ENCODE data around the gene BSN.
A peak's percentile ranks its signal among the peaks of the same experiment; 100 is the strongest.

BSN gene

GRCh38 chr3:49606427-49606826 lies 52.1 kb downstream of the BSN start:
- no peaks in the 10 kb centered on the region for H3K9me3 ChIP-seq (ENCODE audit: control insufficient read depth, low read length)
- no peaks in the 10 kb centered on the region for H3K36me3 ChIP-seq (ENCODE audit: control insufficient read depth, insufficient read depth, low read length, severe bottlenecking)
- no peak for DNase-seq (ENCODE audit: low read depth)
- no peak overlapping the region for H3K4me3 ChIP-seq (ENCODE audit: low read length)
- H3K9ac ChIP-seq (ENCODE audit: low read length): no peak overlapping the region
- H3K27me3 ChIP-seq (replicated peaks; ENCODE audit: control insufficient read depth, insufficient read depth, low read length): no peaks in the 10 kb centered on the region
- H3K4me1 ChIP-seq (ENCODE audit: control insufficient read depth, insufficient read depth, low read length): peaks cover 16% of the 10 kb centered on the region

- H3K9me3 ChIP-seq (ENCODE audit: control insufficient read depth, low read length): no peaks in the 10 kb centered on the region
- H3K27me3 ChIP-seq (replicated peaks; ENCODE audit: control insufficient read depth, insufficient read depth, low read length): no peaks in the 10 kb centered on the region
- DNase-seq (ENCODE audit: low read depth): no peak
Observed at GRCh38 chr3:49607105-49607591, 52.9 kb downstream of the BSN start.

GRCh38 chr3:49607796-49608195 lies 53.5 kb downstream of the BSN start:
- peaks cover 18% of the 10 kb centered on the region for H3K4me1 ChIP-seq (ENCODE audit: control insufficient read depth, insufficient read depth, low read length)
- DNase-seq (ENCODE audit: low read depth): no peak

More at GRCh38 chr3:49607105-49607591, 52.9 kb downstream of the BSN start:
- Histone ChIP-seq H3K4me3 (ENCODE audit: low read length) (no peak overlapping the region), H3K9ac (ENCODE audit: low read length) (no peak overlapping the region), H3K4me1 (ENCODE audit: control insufficient read depth, insufficient read depth, low read length) (peaks cover 18% of the 10 kb centered on the region), H3K36me3 (ENCODE audit: control insufficient read depth, insufficient read depth, low read length, severe bottlenecking) (no peaks in the 10 kb centered on the region)

GRCh38 chr3:49609314-49609713 lies 55.0 kb downstream of the BSN start:
- Histone ChIP-seq H3K36me3 (ENCODE audit: control insufficient read depth, insufficient read depth, low read length, severe bottlenecking) (no peaks in the 10 kb centered on the region), H3K9ac (ENCODE audit: low read length) (no peak overlapping the region), H3K27me3 (replicated peaks; ENCODE audit: control insufficient read depth, insufficient read depth, low read length) (no peaks in the 10 kb centered on the region), H3K4me3 (ENCODE audit: low read length) (no peak overlapping the region), H3K9me3 (ENCODE audit: control insufficient read depth, low read length) (peaks cover 4% of the 10 kb centered on the region), H3K4me1 (ENCODE audit: control insufficient read depth, insufficient read depth, low read length) (peaks cover 18% of the 10 kb centered on the region)
- DNase-seq (ENCODE audit: low read depth): no peak

More at GRCh38 chr3:49607796-49608195, 53.5 kb downstream of the BSN start:
- H3K9ac ChIP-seq (ENCODE audit: low read length): no peak overlapping the region
- no peak overlapping the region for H3K4me3 ChIP-seq (ENCODE audit: low read length)
- H3K27me3 ChIP-seq (replicated peaks; ENCODE audit: control insufficient read depth, insufficient read depth, low read length): no peaks in the 10 kb centered on the region
- H3K9me3 ChIP-seq (ENCODE audit: control insufficient read depth, low read length): peaks cover 4% of the 10 kb centered on the region
- H3K36me3 ChIP-seq (ENCODE audit: control insufficient read depth, insufficient read depth, low read length, severe bottlenecking): no peaks in the 10 kb centered on the region

- no peak for DNase-seq (ENCODE audit: low read depth)
Observed at GRCh38 chr3:49609815-49610214, 55.5 kb downstream of the BSN start.

GRCh38 chr3:49610666-49611280 lies 56.5 kb downstream of the BSN start:
- Histone ChIP-seq H3K27me3 (replicated peaks; ENCODE audit: control insufficient read depth, insufficient read depth, low read length) (no peaks in the 10 kb centered on the region), H3K9ac (ENCODE audit: low read length) (no peak overlapping the region), H3K9me3 (ENCODE audit: control insufficient read depth, low read length) (peaks cover 4% of the 10 kb centered on the region), H3K4me3 (ENCODE audit: low read length) (no peak overlapping the region), H3K4me1 (ENCODE audit: control insufficient read depth, insufficient read depth, low read length) (peaks cover 18% of the 10 kb centered on the region), H3K36me3 (ENCODE audit: control insufficient read depth, insufficient read depth, low read length, severe bottlenecking) (no peaks in the 10 kb centered on the region)
- DNase-seq (ENCODE audit: low read depth): no peak

More at GRCh38 chr3:49609815-49610214, 55.5 kb downstream of the BSN start:
- Histone ChIP-seq H3K27me3 (replicated peaks; ENCODE audit: control insufficient read depth, insufficient read depth, low read length) (no peaks in the 10 kb centered on the region), H3K4me1 (ENCODE audit: control insufficient read depth, insufficient read depth, low read length) (peaks cover 18% of the 10 kb centered on the region), H3K9me3 (ENCODE audit: control insufficient read depth, low read length) (peaks cover 4% of the 10 kb centered on the region), H3K36me3 (ENCODE audit: control insufficient read depth, insufficient read depth, low read length, severe bottlenecking) (no peaks in the 10 kb centered on the region), H3K9ac (ENCODE audit: low read length) (no peak overlapping the region), H3K4me3 (ENCODE audit: low read length) (no peak overlapping the region)

- Histone ChIP-seq H3K9ac (ENCODE audit: low read length) (no peak overlapping the region), H3K4me1 (ENCODE audit: control insufficient read depth, insufficient read depth, low read length) (peaks cover 22% of the 10 kb centered on the region)
- no peak for DNase-seq (ENCODE audit: low read depth)
Observed at GRCh38 chr3:49611291-49611690, 57.0 kb downstream of the BSN start.

GRCh38 chr3:49611719-49612118 lies 57.4 kb downstream of the BSN start:
- Histone ChIP-seq H3K4me1 (ENCODE audit: control insufficient read depth, insufficient read depth, low read length) (peaks cover 25% of the 10 kb centered on the region), H3K27me3 (replicated peaks; ENCODE audit: control insufficient read depth, insufficient read depth, low read length) (no peaks in the 10 kb centered on the region), H3K9me3 (ENCODE audit: control insufficient read depth, low read length) (peaks cover 4% of the 10 kb centered on the region), H3K9ac (ENCODE audit: low read length) (no peak overlapping the region), H3K36me3 (ENCODE audit: control insufficient read depth, insufficient read depth, low read length, severe bottlenecking) (no peaks in the 10 kb centered on the region), H3K4me3 (ENCODE audit: low read length) (no peak overlapping the region)
- no peak for DNase-seq (ENCODE audit: low read depth)

More at GRCh38 chr3:49611291-49611690, 57.0 kb downstream of the BSN start:
- no peak overlapping the region for H3K4me3 ChIP-seq (ENCODE audit: low read length)
- no peaks in the 10 kb centered on the region for H3K36me3 ChIP-seq (ENCODE audit: control insufficient read depth, insufficient read depth, low read length, severe bottlenecking)
- no peaks in the 10 kb centered on the region for H3K27me3 ChIP-seq (replicated peaks; ENCODE audit: control insufficient read depth, insufficient read depth, low read length)
- H3K9me3 ChIP-seq (ENCODE audit: control insufficient read depth, low read length): peaks cover 4% of the 10 kb centered on the region

GRCh38 chr3:49614936-49615335 lies 60.7 kb downstream of the BSN start:
- H3K9me3 ChIP-seq (ENCODE audit: control insufficient read depth, low read length): peaks cover 4% of the 10 kb centered on the region
- H3K4me3 ChIP-seq (ENCODE audit: low read length): no peak overlapping the region
- no peak for DNase-seq (ENCODE audit: low read depth)
- no peaks in the 10 kb centered on the region for H3K27me3 ChIP-seq (replicated peaks; ENCODE audit: control insufficient read depth, insufficient read depth, low read length)
- peaks cover 19% of the 10 kb centered on the region for H3K4me1 ChIP-seq (ENCODE audit: control insufficient read depth, insufficient read depth, low read length)
- no peak overlapping the region for H3K9ac ChIP-seq (ENCODE audit: low read length)
- no peaks in the 10 kb centered on the region for H3K36me3 ChIP-seq (ENCODE audit: control insufficient read depth, insufficient read depth, low read length, severe bottlenecking)

GRCh38 chr3:49616061-49616460 lies 61.8 kb downstream of the BSN start:
- Histone ChIP-seq H3K9me3 (ENCODE audit: control insufficient read depth, low read length) (peaks cover 4% of the 10 kb centered on the region), H3K27me3 (replicated peaks; ENCODE audit: control insufficient read depth, insufficient read depth, low read length) (no peaks in the 10 kb centered on the region), H3K4me3 (ENCODE audit: low read length) (no peak overlapping the region), H3K4me1 (ENCODE audit: control insufficient read depth, insufficient read depth, low read length) (peaks cover 14% of the 10 kb centered on the region), H3K36me3 (ENCODE audit: control insufficient read depth, insufficient read depth, low read length, severe bottlenecking) (no peaks in the 10 kb centered on the region), H3K9ac (ENCODE audit: low read length) (no peak overlapping the region)
- DNase-seq (ENCODE audit: low read depth): no peak

- Histone ChIP-seq H3K4me3 (ENCODE audit: low read length) (no peak overlapping the region), H3K4me1 (ENCODE audit: control insufficient read depth, insufficient read depth, low read length) (peaks cover 10% of the 10 kb centered on the region), H3K9ac (ENCODE audit: low read length) (no peak overlapping the region), H3K9me3 (ENCODE audit: control insufficient read depth, low read length) (peaks cover 4% of the 10 kb centered on the region), H3K36me3 (ENCODE audit: control insufficient read depth, insufficient read depth, low read length, severe bottlenecking) (no peaks in the 10 kb centered on the region), H3K27me3 (replicated peaks; ENCODE audit: control insufficient read depth, insufficient read depth, low read length) (peaks cover 3% of the 10 kb centered on the region)
- peak; percentile 71 for DNase-seq (ENCODE audit: low read depth)
Observed at GRCh38 chr3:49616491-49616941, 62.2 kb downstream of the BSN start.

Data from adipocyte (in vitro differentiated cells).